Fibroblast of skin of right biceps (primary cell): Measurements from ENCODE around the gene GAL3ST3.
A peak's percentile ranks its signal among the peaks of the same experiment; 100 is the strongest.
"Not testable (repeated sequence)": the region's sequence is repeated elsewhere in the genome, so short reads cannot be mapped to it uniquely, and the experiment has no call there.

Source experiments
- DNase-seq: peaks from one replicate; pipeline ENCODE4 v3.0.0-alpha.2; 2013

GAL3ST3 gene

GRCh38 chr11:66042227-66042995 lies 6.5 kb downstream of the GAL3ST3 start:
- no peak for DNase-seq

- DNase-seq: no peak
Measured at GRCh38 chr11:66039765-66040164, 9.2 kb downstream of the GAL3ST3 start.

GRCh38 chr11:66037327-66037726 lies 11.6 kb downstream of the GAL3ST3 start:
- no peak for DNase-seq

- no peak for DNase-seq
Measured at GRCh38 chr11:66036334-66036710, 12.6 kb downstream of the GAL3ST3 start.

GRCh38 chr11:66035653-66036333 lies 13.2 kb downstream of the GAL3ST3 start:
- no peak for DNase-seq

GRCh38 chr11:66032957-66033735 lies 15.8 kb downstream of the GAL3ST3 start:
- DNase-seq: no peak

- no peak for DNase-seq
Measured at GRCh38 chr11:66026017-66026529, 22.9 kb downstream of the GAL3ST3 start, which contains the start of gene CATSPER1. Gene CATSPER1 (minus strand): TSS chr11:66026479. CDS start chr11:66026379, 100 bp downstream.

- DNase-seq: not testable (repeated sequence)
Measured at GRCh38 chr11:66023186-66023440, 25.8 kb downstream of the GAL3ST3 start.

GRCh38 chr11:66022401-66023185 lies 26.4 kb downstream of the GAL3ST3 start:
- DNase-seq: peak; percentile 55

- DNase-seq: peak; percentile 63
Measured at GRCh38 chr11:66020618-66021357, 28.2 kb downstream of the GAL3ST3 start.

GRCh38 chr11:66020212-66020611 lies 28.7 kb downstream of the GAL3ST3 start:
- no peak for DNase-seq

- no peak for DNase-seq
Measured at GRCh38 chr11:66017321-66017720, 31.6 kb downstream of the GAL3ST3 start.

GRCh38 chr11:66016793-66017177 lies 32.2 kb downstream of the GAL3ST3 start:
- no peak for DNase-seq

- DNase-seq: no peak
Measured at GRCh38 chr11:66015936-66016792, 32.8 kb downstream of the GAL3ST3 start.

- peak; percentile 53 for DNase-seq
Measured at GRCh38 chr11:66015454-66015881, 33.5 kb downstream of the GAL3ST3 start.

GRCh38 chr11:66014804-66015453 lies 34.0 kb downstream of the GAL3ST3 start:
- no peak for DNase-seq

GRCh38 chr11:66013762-66014100 lies 35.2 kb downstream of the GAL3ST3 start:
- DNase-seq: no peak

- DNase-seq: no peak
Measured at GRCh38 chr11:66012946-66013761, 35.8 kb downstream of the GAL3ST3 start.

GRCh38 chr11:66012371-66012945 lies 36.5 kb downstream of the GAL3ST3 start:
- DNase-seq: no peak
